GM21360 (cell line): Measurements from ENCODE around the gene VEZF1.

Experiments used
- ATAC-seq: cut with Tn5 transposase; IDR thresholded peaks from one replicate; pipeline ENCODE4 v1.9.1; 2021; ENCODE audit warnings: mild to moderate bottlenecking, moderate library complexity; ENCODE audit not compliant: unreplicated experiment

VEZF1 gene

GRCh38 chr17:57931488-57932137 lies 56.4 kb downstream of the VEZF1 start:
- ATAC-seq = no peak

GRCh38 chr17:57930239-57930638 lies 57.8 kb downstream of the VEZF1 start:
- no peak for ATAC-seq

- no peak for ATAC-seq
These were observed 58.7 kb downstream of the VEZF1 start for GRCh38 chr17:57929386-57929785.

- ATAC-seq = no peak
These were observed 59.1 kb downstream of the VEZF1 start for GRCh38 chr17:57928928-57929327.

GRCh38 chr17:57927048-57927723 lies 60.9 kb downstream of the VEZF1 start:
- ATAC-seq = no peak

GRCh38 chr17:57926723-57927047 lies 61.4 kb downstream of the VEZF1 start:
- no peak for ATAC-seq

- no peak for ATAC-seq
These were observed 62.6 kb downstream of the VEZF1 start for GRCh38 chr17:57925361-57925990.

- no peak for ATAC-seq
These were observed 63.4 kb downstream of the VEZF1 start for GRCh38 chr17:57924677-57925076.
